BE2C (cell line): ENCODE data around the gene BTD.

Experiments
- DNase-seq: peaks from one replicate; pipeline ENCODE4 v3.0.0-alpha.2; 2020
- H3K27me3 ChIP-seq: fragments of 250-450 bp; sonication (Bioruptor Pico); 2 replicates; pipeline ENCODE4 v1.5.1; 2020; ENCODE audit warnings: mild to moderate bottlenecking
- H3K36me3 ChIP-seq: fragments of 250-450 bp; sonication (Bioruptor Pico); 2 replicates; pipeline ENCODE4 v1.5.1; 2020; ENCODE audit warnings: mild to moderate bottlenecking
- H3K4me1 ChIP-seq: fragments of 250-450 bp; sonication (Bioruptor Pico); 2 replicates; pipeline ENCODE4 v1.5.1; 2020
- H3K4me3 ChIP-seq: 2 replicates; pipeline ENCODE4 v1.5.1; 2011; ENCODE audit warnings: low read depth, low read length
- H3K9me3 ChIP-seq: fragments of 250-450 bp; sonication (Bioruptor Pico); 2 replicates; pipeline ENCODE4 v1.5.1; 2020
- TF ChIP-seq, protein P1 (sequence below): IDR thresholded peaks from 2 replicates; pipeline ENCODE4 v1.5.1; 2012; ENCODE audit warnings: mild to moderate bottlenecking, low read depth, low read length

The BTD gene

DNA sequence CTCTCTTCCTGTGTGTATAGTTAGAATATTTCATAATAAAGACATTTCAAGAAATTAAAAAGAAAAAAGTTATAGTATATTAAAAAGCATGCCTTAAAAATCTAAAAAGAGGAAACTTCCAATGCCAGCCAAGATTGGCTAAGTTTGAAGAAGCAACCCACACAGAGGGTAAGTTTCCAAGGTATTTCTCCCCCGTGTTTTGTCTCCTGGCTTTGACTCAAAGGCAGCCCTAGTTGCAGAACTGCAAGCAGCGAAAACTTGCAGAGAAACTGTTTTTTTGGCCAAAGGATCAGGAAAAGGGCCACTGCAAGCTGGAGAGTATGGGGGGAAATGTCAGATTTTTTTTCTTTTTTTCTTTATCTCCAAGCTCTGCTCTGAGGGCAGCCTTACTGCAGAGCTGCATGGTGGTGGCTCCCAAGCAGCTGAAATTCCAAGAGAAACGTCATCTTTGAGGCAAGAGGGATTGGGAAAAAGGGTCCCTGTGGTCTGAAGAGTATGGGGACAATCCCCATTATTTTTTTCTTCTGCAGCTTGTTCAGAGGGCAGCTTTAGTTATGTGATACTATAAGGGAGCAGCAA is 23.2 kb upstream of the BTD start:
- no peak overlapping the region for H3K4me3 ChIP-seq
- no peak for DNase-seq
- TF ChIP-seq, protein P1, sequence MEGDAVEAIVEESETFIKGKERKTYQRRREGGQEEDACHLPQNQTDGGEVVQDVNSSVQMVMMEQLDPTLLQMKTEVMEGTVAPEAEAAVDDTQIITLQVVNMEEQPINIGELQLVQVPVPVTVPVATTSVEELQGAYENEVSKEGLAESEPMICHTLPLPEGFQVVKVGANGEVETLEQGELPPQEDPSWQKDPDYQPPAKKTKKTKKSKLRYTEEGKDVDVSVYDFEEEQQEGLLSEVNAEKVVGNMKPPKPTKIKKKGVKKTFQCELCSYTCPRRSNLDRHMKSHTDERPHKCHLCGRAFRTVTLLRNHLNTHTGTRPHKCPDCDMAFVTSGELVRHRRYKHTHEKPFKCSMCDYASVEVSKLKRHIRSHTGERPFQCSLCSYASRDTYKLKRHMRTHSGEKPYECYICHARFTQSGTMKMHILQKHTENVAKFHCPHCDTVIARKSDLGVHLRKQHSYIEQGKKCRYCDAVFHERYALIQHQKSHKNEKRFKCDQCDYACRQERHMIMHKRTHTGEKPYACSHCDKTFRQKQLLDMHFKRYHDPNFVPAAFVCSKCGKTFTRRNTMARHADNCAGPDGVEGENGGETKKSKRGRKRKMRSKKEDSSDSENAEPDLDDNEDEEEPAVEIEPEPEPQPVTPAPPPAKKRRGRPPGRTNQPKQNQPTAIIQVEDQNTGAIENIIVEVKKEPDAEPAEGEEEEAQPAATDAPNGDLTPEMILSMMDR: no peak
- no peaks in the 10 kb centered on the region for H3K9me3 ChIP-seq
- no peaks in the 10 kb centered on the region for H3K27me3 ChIP-seq
- no peaks in the 10 kb centered on the region for H3K4me1 ChIP-seq
- no peaks in the 10 kb centered on the region for H3K36me3 ChIP-seq

GRCh38 chr3:15579051-15579450 is 22.5 kb upstream of the BTD start:
- Histone ChIP-seq H3K27me3 (no peaks in the 10 kb centered on the region), H3K9me3 (no peaks in the 10 kb centered on the region), H3K36me3 (no peaks in the 10 kb centered on the region), H3K4me1 (no peaks in the 10 kb centered on the region), H3K4me3 (no peak overlapping the region)
- no peak for DNase-seq
- TF ChIP-seq, protein P1: no peak

GRCh38 chr3:15581471-15582394 is 19.8 kb upstream of the BTD start:
- Histone ChIP-seq H3K27me3 (no peaks in the 10 kb centered on the region), H3K4me3 (no peak overlapping the region), H3K36me3 (no peaks in the 10 kb centered on the region), H3K4me1 (no peaks in the 10 kb centered on the region), H3K9me3 (no peaks in the 10 kb centered on the region)
- TF ChIP-seq, protein P1: no peak
- no peak for DNase-seq

DNA sequence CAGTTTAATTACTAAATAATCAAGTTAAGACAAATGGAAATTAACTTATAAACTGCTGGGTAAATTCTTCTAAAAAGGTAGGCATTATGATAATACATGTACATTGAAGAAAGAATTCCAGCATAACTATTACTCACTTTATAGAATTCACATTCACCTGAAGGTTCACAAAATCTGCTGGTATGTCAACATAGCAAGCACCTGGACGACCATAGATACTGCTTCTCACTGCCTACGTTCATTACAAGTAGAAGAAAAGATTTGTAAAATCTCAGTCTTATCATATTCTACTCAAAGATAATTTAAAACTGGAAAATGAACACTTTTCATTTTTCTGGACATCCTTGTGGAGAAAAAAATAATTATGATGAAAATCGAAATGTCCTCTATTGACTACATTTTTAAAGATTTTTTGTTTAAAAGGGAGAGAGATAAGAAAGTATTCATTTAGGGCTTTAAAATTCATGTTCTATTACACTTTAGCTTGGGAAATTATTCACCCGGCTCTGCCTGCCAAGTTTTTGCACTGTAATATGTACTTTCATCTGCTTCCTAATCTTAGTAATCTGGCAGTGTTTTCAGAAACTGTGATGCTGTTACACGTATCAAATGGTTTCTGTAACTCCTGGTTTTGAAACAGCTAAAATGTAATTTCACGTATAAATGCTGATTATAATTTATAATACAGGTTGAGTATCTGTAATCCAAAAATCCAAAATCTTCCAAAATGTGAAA is 16.3 kb upstream of the BTD start:
- DNase-seq: no peak
- H3K9me3 ChIP-seq: no peaks in the 10 kb centered on the region
- no peak overlapping the region for H3K4me3 ChIP-seq
- TF ChIP-seq, protein P1: no peak
- no peaks in the 10 kb centered on the region for H3K36me3 ChIP-seq
- H3K4me1 ChIP-seq: no peaks in the 10 kb centered on the region
- no peaks in the 10 kb centered on the region for H3K27me3 ChIP-seq

DNA sequence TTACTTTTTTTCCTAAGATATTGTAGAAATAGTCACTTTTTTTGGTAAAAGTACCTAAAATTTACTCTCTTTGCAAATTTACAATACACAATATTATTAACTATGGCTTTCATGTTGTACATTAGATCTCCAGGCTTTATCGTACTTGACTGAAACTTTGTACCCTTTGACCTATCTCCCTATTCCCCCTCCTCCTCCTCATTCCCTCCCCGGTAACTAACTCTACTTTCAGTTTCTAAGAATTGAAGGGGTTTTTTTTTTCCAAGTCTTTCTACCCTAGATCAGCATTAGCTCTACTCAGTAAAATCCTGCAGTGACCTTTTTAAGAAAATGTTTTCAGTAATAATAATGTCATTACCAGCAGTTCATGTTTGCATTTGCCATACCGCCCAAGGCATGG is 10.3 kb upstream of the BTD start:
- Histone ChIP-seq H3K27me3 (no peaks in the 10 kb centered on the region), H3K9me3 (no peaks in the 10 kb centered on the region), H3K4me1 (no peaks in the 10 kb centered on the region), H3K36me3 (no peaks in the 10 kb centered on the region), H3K4me3 (no peak overlapping the region)
- no peak for DNase-seq
- TF ChIP-seq, protein P1: no peak
